ENCODE measurements around the gene RNF187.

RNF187 gene

GRCh38 chr1:228510101-228510802 lies 23.1 kb downstream of the RNF187 start:
- no peak for DNase-seq (ENCODE audit: low read depth)

- no peak for DNase-seq (ENCODE audit: low read depth)
These were observed 23.7 kb downstream of the RNF187 start for GRCh38 chr1:228510803-228511413.

- DNase-seq (ENCODE audit: low read depth) = no peak
These were observed 24.6 kb downstream of the RNF187 start for GRCh38 chr1:228511546-228512445.

- no peak for DNase-seq (ENCODE audit: low read depth)
These were observed 25.6 kb downstream of the RNF187 start for GRCh38 chr1:228512781-228513198.

GRCh38 chr1:228513236-228513900 lies 26.2 kb downstream of the RNF187 start:
- no peak for DNase-seq (ENCODE audit: low read depth)

GRCh38 chr1:228514421-228514820 lies 27.2 kb downstream of the RNF187 start:
- no peak for DNase-seq (ENCODE audit: low read depth)

- no peak for DNase-seq (ENCODE audit: low read depth)
These were observed 28.1 kb downstream of the RNF187 start for GRCh38 chr1:228515200-228515834.

- DNase-seq (ENCODE audit: low read depth) = no peak
These were observed 30.5 kb downstream of the RNF187 start for GRCh38 chr1:228517655-228518054.

- DNase-seq (ENCODE audit: low read depth) = no peak
These were observed 40.4 kb downstream of the RNF187 start for GRCh38 chr1:228527596-228527995.

- no peak for DNase-seq (ENCODE audit: low read depth)
These were observed 41.4 kb downstream of the RNF187 start for GRCh38 chr1:228528612-228529011.

GRCh38 chr1:228530086-228530758 lies 43.0 kb downstream of the RNF187 start:
- DNase-seq (ENCODE audit: low read depth) = no peak

GRCh38 chr1:228530951-228531731 lies 44.0 kb downstream of the RNF187 start:
- DNase-seq (ENCODE audit: low read depth) = no peak

- no peak for DNase-seq (ENCODE audit: low read depth)
These were observed 51.6 kb downstream of the RNF187 start for GRCh38 chr1:228538831-228539230.

GRCh38 chr1:228540161-228540917 lies 53.2 kb downstream of the RNF187 start:
- DNase-seq (ENCODE audit: low read depth) = no peak

GRCh38 chr1:228541725-228542124 lies 54.5 kb downstream of the RNF187 start:
- no peak for DNase-seq (ENCODE audit: low read depth)

GRCh38 chr1:228542376-228542775 lies 55.2 kb downstream of the RNF187 start:
- DNase-seq (ENCODE audit: low read depth) = no peak

GRCh38 chr1:228542981-228543380 lies 55.8 kb downstream of the RNF187 start:
- no peak for DNase-seq (ENCODE audit: low read depth)

GRCh38 chr1:228543396-228543795 lies 56.2 kb downstream of the RNF187 start:
- DNase-seq (ENCODE audit: low read depth) = no peak

GRCh38 chr1:228544021-228544850 lies 57.1 kb downstream of the RNF187 start:
- DNase-seq (ENCODE audit: low read depth) = no peak

All from stimulated activated CD8-positive, alpha-beta memory T cell treated with anti-CD3 and anti-CD28 coated beads, Interleukin-7, amount 100 ng/mL, for 24 hours (primary cell).